Kidney (tissue), 14 donors: ENCODE measurements around the gene FBN1. TPM values are rescaled to one million over a fixed set of nuclear protein-coding genes. Genes with fewer than 3 reads are reported as not detected.

Experiments
- DNase-seq, 5 donors: peaks; one replicate each; pipeline ENCODE4 v3.0.0-alpha.2; 2013 to 2020
- FAIRE-seq: peaks from 2 replicates; lab custom pipeline; 2012; peaks lifted over from hg19 to GRCh38; lab: Jason Lieb, UNC
- H3K27ac ChIP-seq, 2 donors: one replicate each; pipeline ENCODE4 v1.7.0; 2013; ENCODE audit warnings: low read depth in 2 of 2, low read length in 2 of 2, inconsistent platforms in 1 of 2
- H3K27me3 ChIP-seq: one replicate; pipeline ENCODE4 v1.7.1; 2013; ENCODE audit warnings: low read length, inconsistent platforms; ENCODE audit not compliant: control insufficient read depth, insufficient read depth
- H3K36me3 ChIP-seq, 3 donors: one replicate each; pipeline versions ENCODE4 v1.7.0 to v1.7.1; 2013; ENCODE audit warnings: low read length in 3 of 3, control low read depth in 1 of 3, inconsistent platforms in 1 of 3; ENCODE audit not compliant: insufficient read depth in 3 of 3, control insufficient read depth in 2 of 3
- H3K4me1 ChIP-seq, 3 donors: one replicate each; pipeline versions ENCODE4 v1.7.0 to v1.7.1; 2013; ENCODE audit warnings: low read length in 3 of 3, inconsistent platforms in 1 of 3, low read depth in 1 of 3; ENCODE audit not compliant: control insufficient read depth in 2 of 3, insufficient read depth in 2 of 3
- H3K4me3 ChIP-seq, 3 donors: one replicate each; pipeline versions ENCODE4 v1.7.0 to v1.8.1; 2013; ENCODE audit warnings: low read length in 3 of 3, control low read depth in 1 of 3, inconsistent platforms in 1 of 3
- H3K9ac ChIP-seq, 3 donors: one replicate each; pipeline versions ENCODE4 v1.7.0 to v1.7.1; 2013; ENCODE audit warnings: low read length in 3 of 3, control low read depth in 1 of 3, inconsistent platforms in 1 of 3
- H3K9me3 ChIP-seq, 3 donors: one replicate each; pipeline versions ENCODE4 v1.7.0 to v1.7.1; 2013; ENCODE audit warnings: low read length in 3 of 3, control low read depth in 1 of 3, inconsistent platforms in 1 of 3; ENCODE audit not compliant: control insufficient read depth in 2 of 3, insufficient read depth in 1 of 3
- CTCF ChIP-seq: IDR thresholded peaks from 3 replicates; pipeline ENCODE4 v1.5.1; 2012; ENCODE audit warnings: mild to moderate bottlenecking, moderate library complexity, borderline replicate concordance; ENCODE audit not compliant: insufficient read depth; ENCODE audit errors: extremely low read depth
- intact Hi-C: fragments of 100-400 bp; cut with DNase I; formaldehyde crosslinking; loops from one replicate; pipeline ENCODE4 v1.11.1; 2022
- polyA plus RNA-seq: library from polyadenylated mRNA; stranded (reverse); fragments of 350-450 nt; fragmentation: Illumina TruSeq; extraction: RNeasy Lipid Tissue Mini Kit (QIAGEN cat#74804); gene quantifications from one replicate; pipeline ENCODE4 v1.2.3, GENCODE V29; 2014; ENCODE audit warnings: low read depth, low replicate concordance; ENCODE audit not compliant: insufficient read depth
- total RNA-seq: library from RNA; stranded (reverse); fragmentation: NEBNext Ultra II Directional; extraction: Animal tissue kit (Norgen Biotek cat#: 25700); gene quantifications from one replicate; pipeline ENCODE4 v1.2.1, GENCODE V29; 2021
- donor health status: control.
- donor health status: control.
- donor health status: control.
- donor health status: control.
- donor health status: control.
- donor health status: DM: yes; HTN: yes; CAD: no.
- donor health status: Normal renal cell carcinoma (clear cell type).

Gene FBN1
- total and polyA plus RNA-seq, 2 donors from 2014 or later = 2.4 to 30.8 TPM

- Histone ChIP-seq H3K4me3 (no peak overlapping the region), H3K36me3 (no peaks in the 10 kb centered on the region), H3K27ac (no peak overlapping the region), H3K9me3 (no peaks in the 10 kb centered on the region), H3K27me3 (no peaks in the 10 kb centered on the region), H3K9ac (no peak overlapping the region), H3K4me1 (no peaks in the 10 kb centered on the region)
- intact Hi-C loops = no loop called here
- FAIRE-seq (no peak), DNase-seq (no peak)
- no peak for TF ChIP-seq CTCF
These were observed 271.6 kb downstream of the FBN1 start for GRCh38 chr15:48373821-48374451.

- H3K4me1 ChIP-seq = no peaks in the 10 kb centered on the region
- no peaks in the 10 kb centered on the region for H3K27me3 ChIP-seq
- no peak overlapping the region for H3K9ac ChIP-seq
- H3K36me3 ChIP-seq = no peaks in the 10 kb centered on the region
- FAIRE-seq = no peak
- DNase-seq = no peak
- H3K27ac ChIP-seq = no peak overlapping the region
- H3K4me3 ChIP-seq = no peak overlapping the region
- no peak for TF ChIP-seq CTCF
- intact Hi-C loops = no loop called here
- no peaks in the 10 kb centered on the region for H3K9me3 ChIP-seq
These were observed 273.5 kb downstream of the FBN1 start for GRCh38 chr15:48371961-48372360.

GRCh38 chr15:48371550-48371949 lies 274.0 kb downstream of the FBN1 start:
- H3K9me3 ChIP-seq = no peaks in the 10 kb centered on the region
- FAIRE-seq (no peak), DNase-seq (no peak)
- TF ChIP-seq CTCF = no peak
- H3K27ac ChIP-seq = no peak overlapping the region
- intact Hi-C loops = no loop called here
- H3K9ac ChIP-seq = no peak overlapping the region
- no peaks in the 10 kb centered on the region for H3K36me3 ChIP-seq
- no peak overlapping the region for H3K4me3 ChIP-seq
- H3K27me3 ChIP-seq = no peaks in the 10 kb centered on the region
- no peaks in the 10 kb centered on the region for H3K4me1 ChIP-seq

- H3K9me3 ChIP-seq = no peaks in the 10 kb centered on the region
- H3K9ac ChIP-seq = no peak overlapping the region
- H3K36me3 ChIP-seq = no peaks in the 10 kb centered on the region
- intact Hi-C loops = no loop called here
- FAIRE-seq = no peak
- H3K27ac ChIP-seq = no peak overlapping the region
- H3K4me1 ChIP-seq = no peaks in the 10 kb centered on the region
- no peak for TF ChIP-seq CTCF
- H3K4me3 ChIP-seq = no peak overlapping the region
- H3K27me3 ChIP-seq = no peaks in the 10 kb centered on the region
- DNase-seq = no peak
These were observed 275.0 kb downstream of the FBN1 start for GRCh38 chr15:48370460-48370859.
